GM10847 (cell line): Measurements from ENCODE around the gene POC5.
A peak's percentile ranks its signal among the peaks of the same experiment; 100 is the strongest.

ENCODE experiments used
- POLR2A ChIP-seq: IDR thresholded peaks from 2 replicates; pipeline ENCODE4 v1.6.1; 2011; ENCODE audit not compliant: insufficient read length; ENCODE audit errors: extremely low read depth

POC5 gene

DNA sequence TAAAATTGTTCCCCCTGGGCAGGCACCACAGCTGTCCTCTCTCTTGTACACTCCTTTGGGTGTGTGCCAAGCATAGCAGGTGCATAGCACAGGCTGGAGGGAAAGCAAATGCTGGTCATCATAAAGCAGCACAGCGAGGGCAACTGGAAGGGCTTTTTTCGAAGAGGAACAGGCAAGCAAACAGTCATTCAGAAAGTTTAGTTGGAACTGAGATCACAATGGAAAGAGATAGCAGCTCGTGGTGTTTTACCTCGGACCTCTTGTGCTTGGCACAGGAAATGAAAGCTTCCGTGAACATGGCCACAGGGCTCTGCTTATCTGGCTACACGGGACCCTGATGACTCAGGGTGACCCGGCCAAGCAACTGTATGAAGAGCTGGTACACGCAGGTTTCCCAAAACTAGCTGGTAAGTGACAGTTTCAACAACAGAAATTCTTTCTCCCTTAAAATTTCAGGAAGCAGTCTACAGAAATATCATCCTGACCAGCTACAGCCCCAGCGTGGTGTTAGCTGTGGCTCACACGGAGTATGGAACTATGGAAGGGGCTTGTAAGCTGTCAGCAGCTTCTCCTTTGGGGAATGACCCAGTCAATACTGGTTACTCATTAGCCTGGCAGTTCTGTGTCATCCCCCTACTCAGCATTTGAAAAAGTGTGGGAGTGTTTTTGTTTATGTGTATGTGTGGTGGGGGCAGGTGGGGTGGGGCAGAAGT, 48.1 kb downstream of the POC5 start:
- peak; percentile 28 for TF ChIP-seq POLR2A

DNA sequence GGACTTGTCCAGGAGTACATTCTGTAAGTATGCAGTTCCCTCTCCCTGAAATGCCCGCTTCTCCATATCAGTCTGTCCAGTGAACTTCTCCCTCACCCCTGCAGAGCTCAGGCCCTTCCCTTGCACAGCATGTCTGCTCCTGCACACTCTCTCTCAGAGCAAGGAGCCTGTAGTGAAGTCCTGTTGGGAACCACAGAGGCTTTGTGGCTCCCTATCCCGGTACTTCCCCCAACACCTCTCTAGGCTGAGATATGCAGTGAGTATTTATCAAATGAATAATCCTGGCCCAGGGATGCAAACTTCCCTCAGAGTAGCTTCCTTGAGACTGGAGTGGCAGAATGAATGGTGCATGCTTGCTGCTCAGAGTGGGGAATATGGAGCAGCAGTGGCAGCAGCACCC, 48.8 kb downstream of the POC5 start:
- TF ChIP-seq POLR2A: no peak

DNA sequence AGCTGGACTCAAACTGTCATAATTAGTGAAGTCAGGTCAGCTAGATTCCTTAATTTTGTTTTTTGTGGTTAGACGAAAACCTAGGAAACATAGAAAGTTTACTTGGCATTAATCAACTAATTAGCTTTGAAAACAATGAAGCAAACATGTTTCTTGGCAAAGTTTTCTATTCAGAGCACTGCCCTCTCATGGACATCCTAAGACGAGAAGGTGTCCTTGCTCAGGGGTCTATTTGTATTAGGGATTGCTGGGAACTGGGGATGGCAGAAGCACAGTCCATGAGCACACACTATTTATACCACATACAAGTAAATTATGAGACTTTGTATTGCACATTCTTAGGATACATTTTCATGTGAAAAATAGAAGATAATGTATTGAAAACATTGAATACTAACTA, 49.7 kb downstream of the POC5 start:
- no peak for TF ChIP-seq POLR2A

- no peak for TF ChIP-seq POLR2A
These were observed 50.4 kb downstream of the POC5 start for GRCh38 chr5:75666801-75667200.

- TF ChIP-seq POLR2A: no peak
These were observed 52.3 kb downstream of the POC5 start for GRCh38 chr5:75664979-75665378.

- TF ChIP-seq POLR2A: no peak
These were observed 53.5 kb downstream of the POC5 start for GRCh38 chr5:75663579-75664284.

DNA sequence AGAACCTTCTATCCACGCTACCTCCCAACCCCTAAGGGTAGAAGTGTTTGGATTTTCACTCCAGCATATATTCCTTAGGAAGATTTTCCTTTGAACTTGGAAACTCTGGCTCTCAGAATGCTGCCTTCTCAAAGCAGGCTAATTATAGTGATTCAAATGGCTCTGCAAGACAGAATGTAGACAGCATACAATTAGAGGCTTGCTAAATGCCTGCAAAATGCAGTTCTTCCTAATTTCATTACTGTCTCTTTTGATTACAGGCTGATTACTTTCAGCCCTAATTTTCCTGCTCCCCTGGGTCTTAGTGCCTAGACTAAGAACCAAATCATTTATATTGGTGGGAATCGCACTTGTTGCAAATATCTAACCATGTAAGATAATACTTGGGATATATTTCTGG, 55.2 kb downstream of the POC5 start:
- TF ChIP-seq POLR2A: no peak

GRCh38 chr5:75660678-75661465, 56.4 kb downstream of the POC5 start:
- TF ChIP-seq POLR2A: no peak

- no peak for TF ChIP-seq POLR2A
These were observed 57.3 kb downstream of the POC5 start for GRCh38 chr5:75659791-75660450.

DNA sequence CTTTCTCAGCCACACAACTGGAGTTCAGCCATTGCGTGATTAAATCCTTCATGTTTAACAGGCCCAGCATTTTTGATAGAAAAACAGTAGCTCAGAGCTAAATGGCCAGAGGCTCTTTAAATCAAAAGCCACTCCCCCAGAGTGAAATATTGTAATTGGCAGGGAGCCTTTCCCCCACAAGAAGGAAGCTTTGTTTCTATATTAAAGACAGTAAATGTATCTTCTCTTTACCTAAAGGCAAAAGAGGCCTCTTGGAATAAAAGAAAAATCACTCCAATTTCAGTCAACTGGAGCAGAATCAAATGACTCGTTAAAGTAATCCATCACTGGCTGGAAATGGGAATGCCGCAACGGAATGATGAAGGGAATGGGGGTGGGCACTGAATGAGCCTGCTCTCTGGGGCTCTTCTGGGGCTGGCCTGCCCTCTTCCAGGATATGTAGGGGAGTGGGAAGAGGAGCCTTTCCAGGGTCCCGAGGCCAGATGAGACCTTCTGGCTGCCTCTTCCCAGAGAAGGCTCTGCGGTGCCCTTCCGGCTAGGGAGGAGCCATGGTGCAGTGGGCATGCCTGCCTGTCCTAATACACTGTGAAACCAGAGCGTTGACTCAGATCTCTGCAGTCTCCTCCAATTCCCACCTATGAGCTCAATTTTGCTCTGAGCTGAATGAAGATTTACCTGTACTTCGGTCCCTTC, 60.8 kb downstream of the POC5 start:
- no peak for TF ChIP-seq POLR2A

DNA sequence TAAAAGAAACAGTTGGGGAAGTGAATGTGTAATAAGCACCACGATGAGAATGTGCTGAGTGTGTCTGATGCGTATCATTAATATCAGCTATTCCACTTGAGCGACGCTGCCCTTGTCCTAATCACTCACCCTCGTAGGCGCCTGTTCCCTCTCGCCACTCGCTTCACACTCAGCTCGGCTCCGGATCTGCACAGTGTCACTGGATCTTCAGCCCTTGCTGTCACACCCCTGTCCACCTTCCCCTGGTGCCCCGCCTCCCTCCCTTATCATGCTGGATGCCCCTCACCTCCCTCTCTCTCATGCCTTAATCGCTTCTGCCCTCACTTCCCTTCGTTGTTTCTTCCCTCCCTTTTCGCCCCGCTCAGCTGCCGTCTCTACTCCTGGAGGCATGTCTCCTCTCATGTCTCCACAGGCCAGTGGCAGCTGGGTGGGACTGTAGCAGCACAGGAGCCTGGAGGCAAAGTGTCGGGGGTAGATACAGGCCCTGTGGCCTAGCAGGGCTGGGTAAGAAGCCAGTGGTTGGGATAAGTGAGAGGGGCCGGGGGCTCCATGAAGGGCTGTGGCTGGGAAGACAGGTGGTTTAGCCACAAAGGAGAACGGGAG, 62.4 kb downstream of the POC5 start:
- TF ChIP-seq POLR2A: no peak

DNA sequence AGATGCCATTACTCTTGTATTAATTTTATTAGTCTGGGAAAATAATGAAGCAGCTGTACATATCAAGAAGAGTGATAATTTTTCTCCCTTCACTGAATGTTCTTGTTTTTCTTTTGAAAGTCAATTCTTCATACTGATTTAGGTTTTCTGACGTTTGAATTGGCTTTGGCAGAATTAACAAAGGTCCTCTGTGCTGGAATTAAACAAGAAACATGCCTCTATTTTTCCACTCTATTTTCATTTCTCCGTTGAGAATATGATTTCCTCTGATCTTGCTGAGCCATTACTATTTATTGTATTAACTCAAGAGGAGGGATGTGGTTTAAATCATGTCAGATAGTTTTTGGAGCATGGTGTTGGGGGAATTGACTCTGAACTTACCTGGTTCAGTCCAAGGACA, 63.7 kb downstream of the POC5 start:
- TF ChIP-seq POLR2A: no peak

DNA sequence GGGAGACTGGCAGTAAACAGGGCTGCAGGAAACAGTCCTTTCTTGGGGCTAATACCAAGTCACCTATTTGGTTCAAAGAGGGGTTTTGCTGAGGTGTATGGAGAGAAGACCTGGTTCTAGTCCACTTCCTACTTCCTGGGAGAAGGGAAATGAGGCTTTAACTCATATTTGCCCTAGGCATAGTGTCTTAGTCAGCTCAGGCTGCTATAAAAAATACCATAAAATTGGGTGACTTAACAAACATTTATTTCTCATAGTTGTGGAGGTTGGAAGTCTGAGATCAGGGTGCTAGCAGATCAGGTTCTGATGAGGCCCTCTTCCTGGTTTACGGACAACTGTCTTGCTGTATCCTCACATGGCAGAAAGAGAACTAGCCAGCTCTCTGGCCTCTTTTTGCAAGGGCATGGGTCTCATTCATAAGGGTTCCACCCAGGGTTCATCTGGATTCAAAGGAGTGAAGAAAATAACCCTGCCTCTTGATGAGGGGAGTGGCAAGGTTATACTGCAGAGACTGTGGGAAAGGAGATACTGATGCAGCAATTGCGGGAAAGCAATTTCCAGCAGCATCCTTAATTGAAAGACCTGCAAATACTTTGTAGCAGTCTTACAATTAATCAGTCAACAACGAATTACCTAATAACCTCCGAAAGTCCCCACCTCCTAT, 65.5 kb downstream of the POC5 start:
- no peak for TF ChIP-seq POLR2A

- no peak for TF ChIP-seq POLR2A
These were observed 68.5 kb downstream of the POC5 start for GRCh38 chr5:75648712-75649111.
